Neural crest cell (in vitro differentiated cells): Measurements from ENCODE around the gene UBL5. TPM values are rescaled to one million over a fixed set of nuclear protein-coding genes. Genes with fewer than 3 reads are reported as not detected.
"Not testable (repeated sequence)": the region's sequence is repeated elsewhere in the genome, so short reads cannot be mapped to it uniquely, and the experiment has no call there.

Source experiments
- DNase-seq: peaks from one replicate; pipeline ENCODE4 v3.0.0; 2021; ENCODE audit warnings: low read depth, mixed read lengths, low spot score
- H3K27ac Mint-ChIP-seq: one replicate; pipeline ENCODE4 v1.8.0; 2021; ENCODE audit warnings: mild to moderate bottlenecking, mixed read lengths; ENCODE audit not compliant: unreplicated experiment
- H3K27me3 Mint-ChIP-seq: 2 replicates; pipeline ENCODE4 v1.8.0; 2021; ENCODE audit warnings: low read depth, mild to moderate bottlenecking, mixed read lengths
- H3K36me3 Mint-ChIP-seq: 2 replicates; pipeline ENCODE4 v1.8.0; 2021; ENCODE audit warnings: low read depth, mild to moderate bottlenecking, mixed read lengths
- H3K4me1 Mint-ChIP-seq: 2 replicates; pipeline ENCODE4 v1.8.0; 2021; ENCODE audit warnings: mixed read lengths
- H3K4me3 Mint-ChIP-seq: one replicate; pipeline ENCODE4 v1.8.0; 2021; ENCODE audit warnings: mild to moderate bottlenecking, mixed read lengths
- H3K9me3 Mint-ChIP-seq: 2 replicates; pipeline ENCODE4 v1.8.0; 2021; ENCODE audit warnings: mixed read lengths
- total RNA-seq: library from RNA; stranded (reverse); gene quantifications from 2 replicates; pipeline ENCODE4 v1.2.1, GENCODE V29; 2021
- TF ChIP-seq, protein P1 (sequence below): fragments of 200-600 bp; sonication (generic); conservative IDR thresholded peaks from 2 replicates; pipeline ENCODE4 v1.5.0; 2021; ENCODE audit warnings: antibody characterized with exemption, mild to moderate bottlenecking

Gene UBL5
- total RNA-seq, 1 donor from 2014 or later, result 366 TPM

DNA sequence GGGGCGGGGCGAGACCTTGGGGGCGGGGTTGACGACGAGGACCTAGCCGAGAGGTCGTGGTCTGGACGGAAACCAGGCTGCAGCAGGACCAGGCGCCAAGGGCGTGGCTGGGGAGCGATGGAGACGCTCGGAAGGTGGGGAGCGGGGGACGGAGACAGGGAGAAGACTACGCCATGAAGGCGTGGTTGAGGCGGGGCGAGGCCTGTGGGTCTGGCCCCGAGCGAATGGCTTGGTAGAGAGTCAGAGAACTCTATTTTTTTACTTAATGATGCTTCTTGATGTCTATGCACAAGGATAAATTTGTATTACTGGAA lies 8.2 kb upstream of the UBL5 start:
- Mint-ChIP-seq H3K4me1 (peaks cover 30% of the 10 kb centered on the region), H3K27ac (peak overlapping the region; percentile 68), H3K9me3 (peaks cover 5% of the 10 kb centered on the region), H3K4me3 (peak overlapping the region; percentile 96), H3K27me3 (no peaks in the 10 kb centered on the region), H3K36me3 (peaks cover 19% of the 10 kb centered on the region)
- no peak for DNase-seq
- TF ChIP-seq, protein P1, sequence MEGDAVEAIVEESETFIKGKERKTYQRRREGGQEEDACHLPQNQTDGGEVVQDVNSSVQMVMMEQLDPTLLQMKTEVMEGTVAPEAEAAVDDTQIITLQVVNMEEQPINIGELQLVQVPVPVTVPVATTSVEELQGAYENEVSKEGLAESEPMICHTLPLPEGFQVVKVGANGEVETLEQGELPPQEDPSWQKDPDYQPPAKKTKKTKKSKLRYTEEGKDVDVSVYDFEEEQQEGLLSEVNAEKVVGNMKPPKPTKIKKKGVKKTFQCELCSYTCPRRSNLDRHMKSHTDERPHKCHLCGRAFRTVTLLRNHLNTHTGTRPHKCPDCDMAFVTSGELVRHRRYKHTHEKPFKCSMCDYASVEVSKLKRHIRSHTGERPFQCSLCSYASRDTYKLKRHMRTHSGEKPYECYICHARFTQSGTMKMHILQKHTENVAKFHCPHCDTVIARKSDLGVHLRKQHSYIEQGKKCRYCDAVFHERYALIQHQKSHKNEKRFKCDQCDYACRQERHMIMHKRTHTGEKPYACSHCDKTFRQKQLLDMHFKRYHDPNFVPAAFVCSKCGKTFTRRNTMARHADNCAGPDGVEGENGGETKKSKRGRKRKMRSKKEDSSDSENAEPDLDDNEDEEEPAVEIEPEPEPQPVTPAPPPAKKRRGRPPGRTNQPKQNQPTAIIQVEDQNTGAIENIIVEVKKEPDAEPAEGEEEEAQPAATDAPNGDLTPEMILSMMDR, result no peak

DNA sequence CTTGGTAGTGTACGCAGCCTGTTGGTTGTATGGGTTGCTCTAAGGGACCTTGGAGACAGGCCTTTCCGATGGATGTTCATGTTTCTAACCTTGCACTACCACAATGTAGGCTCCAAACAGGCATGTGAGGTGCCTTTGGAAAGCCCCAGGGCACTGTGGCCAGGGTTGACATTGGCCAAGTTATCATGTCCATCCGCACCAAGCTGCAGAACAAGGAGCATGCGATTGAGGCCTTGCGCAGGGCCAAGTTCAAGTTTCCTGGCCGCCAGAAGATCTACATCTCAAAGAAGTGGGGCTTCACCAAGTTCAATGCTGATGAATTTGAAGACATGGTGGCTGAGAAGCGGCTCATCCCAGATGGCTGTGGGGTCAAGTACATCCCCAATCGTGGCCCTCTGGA lies 7.7 kb upstream of the UBL5 start:
- not testable (repeated sequence) for H3K9me3 Mint-ChIP-seq, H3K27me3 Mint-ChIP-seq, H3K27ac Mint-ChIP-seq, DNase-seq
- Mint-ChIP-seq H3K4me1 (peaks cover 30% of the 10 kb centered on the region), H3K36me3 (peaks cover 15% of the 10 kb centered on the region), H3K4me3 (peak overlapping the region; percentile 96)

GRCh38 chr19:9823816-9824215 lies 3.9 kb upstream of the UBL5 start:
- Mint-ChIP-seq H3K9me3 (no peaks in the 10 kb centered on the region), H3K27me3 (no peaks in the 10 kb centered on the region), H3K36me3 (no peaks in the 10 kb centered on the region), H3K27ac (no peak overlapping the region), H3K4me3 (peak overlapping the region; percentile 62), H3K4me1 (peaks cover 33% of the 10 kb centered on the region)
- no peak for DNase-seq
- TF ChIP-seq, protein P1, result no peak

DNA sequence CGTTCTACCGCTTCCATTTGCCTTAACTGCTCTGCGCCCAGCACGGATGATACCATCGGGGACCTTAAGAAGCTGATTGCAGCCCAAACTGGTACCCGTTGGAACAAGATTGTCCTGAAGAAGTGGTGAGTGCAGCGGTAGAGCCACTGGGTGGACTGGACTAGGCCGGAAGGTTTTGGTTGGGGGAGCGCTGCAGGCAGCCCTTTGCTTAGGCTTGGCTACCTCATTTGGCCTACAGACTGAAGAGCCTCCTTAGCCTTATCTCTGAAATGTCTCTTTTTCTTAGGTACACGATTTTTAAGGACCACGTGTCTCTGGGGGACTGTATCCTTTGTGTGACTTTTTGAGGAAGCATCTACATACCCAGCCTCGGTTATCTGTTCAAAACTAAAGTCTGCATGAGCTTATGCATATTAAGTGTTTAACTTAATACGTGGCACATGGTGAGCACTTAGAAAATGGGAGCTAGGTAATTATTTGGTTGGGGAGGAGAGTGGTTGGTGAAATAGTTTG lies 889 bp downstream of the UBL5 start:
- no peak for DNase-seq
- Mint-ChIP-seq H3K27ac (no peak overlapping the region), H3K36me3 (no peaks in the 10 kb centered on the region), H3K9me3 (no peaks in the 10 kb centered on the region), H3K4me1 (peaks cover 23% of the 10 kb centered on the region), H3K4me3 (peak overlapping the region; percentile 99), H3K27me3 (no peaks in the 10 kb centered on the region)
- TF ChIP-seq, protein P1, result no peak

- Mint-ChIP-seq H3K36me3 (peaks cover 3% of the 10 kb centered on the region), H3K4me1 (peaks cover 23% of the 10 kb centered on the region), H3K9me3 (no peaks in the 10 kb centered on the region), H3K27ac (no peak overlapping the region), H3K27me3 (peaks cover 3% of the 10 kb centered on the region), H3K4me3 (peak overlapping the region; percentile 94)
- TF ChIP-seq, protein P1, result no peak
- DNase-seq, result no peak
Measured at GRCh38 chr19:9834307-9834725, 6.6 kb downstream of the UBL5 start.

GRCh38 chr19:9834726-9835506 lies 7.2 kb downstream of the UBL5 start, which contains the start of gene PIN1:
Gene PIN1, plus strand, starts transcription at chr19:9835318. Its CDS starts 27 bp downstream, at chr19:9835345.
- Mint-ChIP-seq H3K27ac (peak within 1 kb of the TSS; percentile 69), H3K27me3 (peaks cover 3% of the 10 kb centered on the region), H3K4me1 (peaks cover 23% of the 10 kb centered on the region), H3K4me3 (peak within 1 kb of the TSS; percentile 95), H3K36me3 (peaks cover 3% of the 10 kb centered on the region), H3K9me3 (no peaks in the 10 kb centered on the region)
- TF ChIP-seq, protein P1, result peak; percentile 60
- peak; percentile 99 for DNase-seq
